ENCODE measurements around the gene FAM83G. TPM values are rescaled to one million over a fixed set of nuclear protein-coding genes. Genes with fewer than 3 reads are reported as not detected.
A peak's percentile ranks its signal among the peaks of the same experiment; 100 is the strongest.

FAM83G gene
- total RNA-seq, 3 donors from 2014 or later: 18.9 to 40.4 (median 29.1) TPM

GRCh38 chr17:18967916-18968315 lies 36.6 kb downstream of the FAM83G start:
- intact Hi-C loops (cut with DNase I, micrococcal nuclease): no loop called here
- H3K36me3 ChIP-seq (ENCODE audit: low read depth): no peaks in the 10 kb centered on the region
- ATAC-seq (peak; percentile 7), DNase-seq (peak; percentile 47 to 54 (median 52))
- no peak for TF ChIP-seq CTCF (IDR thresholded peaks at IDR 0.05)
- H3K4me3 ChIP-seq: no peak overlapping the region
- H3K9me3 ChIP-seq: no peaks in the 10 kb centered on the region
- H3K4me1 ChIP-seq (ENCODE audit: low read depth): peaks cover 34% of the 10 kb centered on the region

- DNase-seq (peak in 2 of 3 donors; percentile 10 to 33), ATAC-seq (no peak)
- Histone ChIP-seq H3K9me3 (no peaks in the 10 kb centered on the region), H3K36me3 (ENCODE audit: low read depth) (no peaks in the 10 kb centered on the region), H3K4me3 (no peak overlapping the region), H3K4me1 (ENCODE audit: low read depth) (peaks cover 34% of the 10 kb centered on the region)
- intact Hi-C loops (cut with DNase I, micrococcal nuclease): no loop called here
- TF ChIP-seq CTCF (IDR thresholded peaks at IDR 0.05): no peak
These were observed 37.5 kb downstream of the FAM83G start for GRCh38 chr17:18966831-18967624.

- no peaks in the 10 kb centered on the region for H3K36me3 ChIP-seq (ENCODE audit: low read depth)
These were observed 38.9 kb downstream of the FAM83G start for GRCh38 chr17:18965530-18966236.

GRCh38 chr17:18964550-18964949 lies 40.0 kb downstream of the FAM83G start:
- ATAC-seq: no peak
- Histone ChIP-seq H3K4me3 (no peak overlapping the region), H3K9me3 (no peaks in the 10 kb centered on the region), H3K4me1 (ENCODE audit: low read depth) (peaks cover 23% of the 10 kb centered on the region), H3K36me3 (ENCODE audit: low read depth) (no peaks in the 10 kb centered on the region)
- intact Hi-C loops (cut with DNase I, micrococcal nuclease): no loop called here
- no peak for DNase-seq
- TF ChIP-seq CTCF (IDR thresholded peaks at IDR 0.05): no peak

More at GRCh38 chr17:18965530-18966236, 38.9 kb downstream of the FAM83G start:
- Histone ChIP-seq H3K9me3 (no peaks in the 10 kb centered on the region), H3K4me1 (ENCODE audit: low read depth) (peaks cover 32% of the 10 kb centered on the region), H3K4me3 (no peak overlapping the region)
- DNase-seq (no peak), ATAC-seq (no peak)
- intact Hi-C loops (cut with DNase I, micrococcal nuclease): no loop called here
- no peak for TF ChIP-seq CTCF (IDR thresholded peaks at IDR 0.05)

GRCh38 chr17:18964018-18964351 lies 40.6 kb downstream of the FAM83G start:
- Histone ChIP-seq H3K36me3 (ENCODE audit: low read depth) (no peaks in the 10 kb centered on the region), H3K4me3 (no peak overlapping the region), H3K4me1 (ENCODE audit: low read depth) (peaks cover 18% of the 10 kb centered on the region), H3K9me3 (no peaks in the 10 kb centered on the region)
- no peak for ATAC-seq
- no peak for TF ChIP-seq CTCF (IDR thresholded peaks at IDR 0.05)
- intact Hi-C loops (cut with DNase I, micrococcal nuclease): no loop called here
- no peak for DNase-seq

Measured in mucosa of descending colon (tissue), 3 donors.